ENCODE measurements around the gene HOXD1.
A peak's percentile ranks its signal among the peaks of the same experiment; 100 is the strongest.

The HOXD1 gene

DNA sequence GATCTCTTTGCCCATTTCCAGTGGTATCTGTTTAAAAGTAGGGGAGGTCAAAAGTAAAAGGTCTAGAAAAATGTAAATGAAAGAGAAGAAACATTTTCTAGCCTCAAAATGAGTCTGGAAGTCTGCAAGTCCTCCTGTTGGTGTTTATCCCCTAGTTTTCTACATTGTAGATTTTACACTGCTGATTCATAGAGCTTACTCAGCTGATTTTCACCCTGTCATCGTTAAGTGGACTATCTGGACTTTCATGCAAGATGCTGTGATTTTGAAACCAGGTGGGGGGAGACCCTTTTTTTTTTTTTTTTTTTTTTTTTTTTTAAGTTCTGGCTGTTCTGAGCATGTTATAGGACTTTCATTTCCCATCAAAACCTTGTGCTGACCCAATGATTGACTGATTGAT is 21.1 kb upstream of the HOXD1 start:
- DNase-seq, result no peak

- DNase-seq, result no peak
Observed at GRCh38 chr2:176169181-176169580, 19.3 kb upstream of the HOXD1 start.

DNA sequence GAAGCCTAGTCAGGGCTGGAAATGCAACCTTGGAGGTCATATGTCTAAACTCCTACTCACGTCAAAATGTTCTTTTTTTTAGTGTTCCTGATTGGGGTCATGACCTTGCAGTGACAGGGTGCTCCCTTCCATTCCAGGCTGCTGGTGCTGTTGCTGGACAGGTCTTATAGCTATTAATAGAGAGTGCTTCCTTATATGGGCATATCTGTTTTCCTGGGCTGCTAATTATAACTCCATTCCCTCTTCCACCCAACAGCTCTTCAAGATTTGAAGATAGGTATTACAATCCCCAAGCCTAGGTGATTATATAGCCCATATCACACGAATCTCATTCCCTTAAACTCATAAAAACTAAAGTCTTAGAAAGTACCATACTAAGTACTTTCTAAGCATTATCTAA is 18.8 kb upstream of the HOXD1 start:
- no peak for DNase-seq

DNA sequence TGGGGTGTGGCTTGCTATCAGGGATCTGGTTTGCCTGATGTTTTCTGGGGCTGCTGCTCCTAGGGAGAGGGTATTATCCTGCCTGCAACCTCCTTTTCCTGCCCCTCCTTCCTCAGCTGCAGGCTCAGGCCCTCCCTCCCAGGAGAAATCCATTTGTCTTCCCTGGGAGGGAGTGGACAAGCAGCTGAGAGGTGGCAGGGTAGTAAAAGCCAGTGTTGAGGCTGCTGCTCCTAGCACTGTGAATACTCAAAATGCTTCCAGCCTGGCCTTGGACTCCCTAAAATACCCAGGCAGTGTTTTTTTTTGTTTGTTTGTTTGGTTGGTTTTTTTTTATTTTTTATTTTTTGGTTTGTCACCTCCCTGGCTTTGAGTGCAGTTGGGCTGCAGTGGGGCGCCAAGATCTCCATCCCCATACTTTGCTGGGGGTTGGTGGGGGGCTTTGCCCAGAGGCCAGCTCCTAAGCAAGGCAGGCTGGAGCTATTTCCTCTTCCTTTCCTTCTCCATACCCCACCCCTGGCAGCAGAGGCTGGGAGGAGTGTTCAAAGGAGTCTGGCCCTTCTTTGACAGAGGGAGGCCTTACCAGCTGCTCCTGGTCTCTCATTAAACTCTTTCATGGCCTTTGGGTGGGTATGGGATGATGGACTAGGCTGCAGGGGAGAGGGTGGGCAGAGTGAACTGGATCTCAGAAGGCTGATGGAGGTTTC is 17.7 kb upstream of the HOXD1 start:
- DNase-seq, result no peak

DNA sequence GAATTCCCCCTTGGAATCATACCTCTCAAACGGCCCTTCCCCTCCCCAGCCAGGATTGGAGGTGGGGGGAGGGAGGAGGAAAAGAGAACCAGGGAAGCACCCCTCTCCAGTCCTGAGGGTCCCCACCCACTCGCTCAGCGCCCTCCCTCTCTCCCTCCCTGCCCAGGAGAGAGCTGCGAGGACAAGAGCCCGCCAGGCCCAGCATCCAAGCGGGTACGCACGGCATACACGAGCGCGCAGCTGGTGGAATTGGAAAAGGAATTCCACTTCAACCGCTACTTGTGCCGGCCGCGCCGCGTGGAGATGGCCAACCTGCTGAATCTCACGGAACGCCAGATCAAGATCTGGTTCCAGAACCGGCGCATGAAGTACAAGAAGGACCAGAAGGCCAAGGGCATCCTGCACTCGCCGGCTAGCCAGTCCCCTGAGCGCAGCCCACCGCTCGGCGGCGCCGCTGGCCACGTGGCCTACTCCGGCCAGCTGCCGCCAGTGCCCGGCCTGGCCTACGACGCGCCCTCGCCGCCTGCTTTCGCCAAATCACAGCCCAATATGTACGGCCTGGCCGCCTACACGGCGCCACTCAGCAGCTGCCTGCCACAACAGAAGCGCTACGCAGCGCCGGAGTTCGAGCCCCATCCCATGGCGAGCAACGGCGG is 17.0 kb upstream of the HOXD1 start:
- no peak for DNase-seq

DNA sequence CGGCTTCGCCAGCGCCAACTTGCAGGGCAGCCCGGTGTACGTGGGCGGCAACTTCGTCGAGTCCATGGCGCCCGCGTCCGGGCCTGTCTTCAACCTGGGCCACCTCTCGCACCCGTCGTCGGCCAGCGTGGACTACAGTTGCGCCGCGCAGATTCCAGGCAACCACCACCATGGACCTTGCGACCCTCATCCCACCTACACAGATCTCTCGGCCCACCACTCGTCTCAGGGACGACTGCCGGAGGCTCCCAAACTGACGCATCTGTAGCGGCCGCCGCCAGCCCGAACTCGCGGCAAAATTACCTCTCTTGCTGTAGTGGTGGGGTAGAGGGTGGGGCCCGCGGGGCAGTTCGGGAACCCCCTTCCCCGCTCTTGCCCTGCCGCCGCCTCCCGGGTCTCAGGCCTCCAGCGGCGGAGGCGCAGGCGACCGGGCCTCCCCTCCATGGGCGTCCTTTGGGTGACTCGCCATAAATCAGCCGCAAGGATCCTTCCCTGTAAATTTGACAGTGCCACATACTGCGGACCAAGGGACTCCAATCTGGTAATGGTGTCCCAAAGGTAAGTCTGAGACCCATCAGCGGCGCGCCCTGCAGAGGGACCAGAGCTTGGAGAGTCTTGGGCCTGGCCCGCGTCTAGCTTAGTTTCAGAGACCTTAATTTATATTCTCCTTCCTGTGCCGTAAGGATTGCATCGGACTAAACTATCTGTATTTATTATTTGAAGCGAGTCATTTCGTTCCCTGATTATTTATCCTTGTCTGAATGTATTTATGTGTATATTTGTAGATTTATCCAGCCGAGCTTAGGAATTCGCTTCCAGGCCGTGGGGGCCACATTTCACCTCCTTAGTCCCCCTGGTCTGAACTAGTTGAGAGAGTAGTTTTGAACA is 16.2 kb upstream of the HOXD1 start:
- DNase-seq, result no peak

GRCh38 chr2:176172895-176173566 is 15.4 kb upstream of the HOXD1 start:
- DNase-seq, result no peak

DNA sequence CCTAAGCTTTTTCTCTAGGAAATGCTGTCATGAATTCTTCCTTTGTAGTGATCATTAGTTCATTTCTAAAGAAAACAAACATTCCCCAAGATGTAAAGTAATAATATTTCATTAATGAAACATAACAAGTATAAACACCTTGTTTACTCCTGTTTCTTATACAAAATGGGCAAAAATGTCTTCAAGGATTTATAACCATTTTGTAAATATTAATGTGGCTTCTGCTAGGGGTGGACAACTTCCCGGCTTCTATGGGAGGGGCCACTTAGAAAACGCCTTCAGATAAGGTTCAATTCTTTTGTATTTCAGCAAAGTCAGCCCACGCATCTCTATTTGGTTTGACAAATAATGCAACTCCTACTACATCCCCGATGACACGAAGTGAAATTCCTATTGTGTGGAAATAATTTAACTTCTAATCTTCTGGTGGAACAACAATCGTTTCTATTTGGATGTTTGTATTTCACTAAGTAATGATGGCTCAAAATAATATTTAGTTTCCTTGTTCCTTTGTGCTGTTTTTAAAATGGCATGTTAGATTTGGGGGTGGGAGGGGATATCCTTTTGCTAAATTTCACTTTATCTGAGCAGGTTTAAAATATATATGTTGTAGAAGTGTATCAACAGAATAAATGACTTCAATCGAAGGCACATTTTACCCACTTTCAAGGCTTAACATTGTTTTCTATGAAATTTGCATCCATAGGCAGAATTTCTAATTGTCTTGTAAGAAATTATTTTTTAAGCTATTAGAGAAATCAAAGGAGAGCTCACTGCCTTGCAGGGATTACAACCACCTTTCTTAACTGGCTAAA is 14.7 kb upstream of the HOXD1 start:
- DNase-seq, result no peak

- DNase-seq, result no peak
Observed at GRCh38 chr2:176174382-176174823, 14.1 kb upstream of the HOXD1 start.

DNA sequence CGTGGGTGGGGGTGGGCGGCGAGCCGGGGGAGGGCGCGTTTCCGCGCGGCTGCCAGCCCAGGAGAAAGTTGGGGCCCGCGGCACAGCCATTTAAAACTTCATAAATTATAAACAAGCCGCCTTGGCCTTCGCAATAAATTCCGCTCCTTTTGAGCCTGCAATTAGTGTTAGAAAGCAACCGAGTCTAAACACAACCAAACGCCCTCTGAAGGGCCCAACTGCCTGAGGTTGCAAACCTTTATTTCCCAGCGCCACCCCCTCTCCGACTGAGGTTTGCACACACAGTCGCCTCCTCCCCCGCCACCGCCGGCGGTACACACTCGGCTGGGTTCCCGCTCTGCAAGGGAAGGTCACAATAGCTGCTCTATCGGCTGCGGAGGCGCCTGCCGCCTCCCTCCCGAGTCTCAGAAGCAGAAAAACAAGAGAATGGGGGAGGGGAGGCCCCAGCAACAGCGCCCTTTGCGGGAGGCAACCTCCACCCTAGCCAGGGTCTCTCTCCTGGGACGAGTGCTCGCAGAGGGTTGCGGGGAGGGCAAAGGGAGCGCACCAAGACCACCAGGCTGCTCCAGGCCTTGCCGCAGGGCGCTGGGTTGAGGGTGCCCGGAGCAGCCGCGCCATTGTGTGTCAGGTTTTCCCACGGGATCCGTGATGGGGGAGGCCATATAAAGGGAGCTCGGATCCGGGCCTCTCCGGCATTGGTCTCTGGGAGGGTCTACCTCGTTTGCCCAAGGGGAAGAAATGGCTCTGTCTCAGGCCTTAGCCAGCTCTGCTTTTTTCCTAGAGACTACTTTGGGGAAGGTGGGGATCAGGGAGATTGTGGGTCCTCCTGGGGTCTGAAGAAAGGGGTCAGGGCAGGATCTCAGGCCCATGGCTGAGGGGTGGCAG is 13.4 kb upstream of the HOXD1 start:
- DNase-seq, result no peak

DNA sequence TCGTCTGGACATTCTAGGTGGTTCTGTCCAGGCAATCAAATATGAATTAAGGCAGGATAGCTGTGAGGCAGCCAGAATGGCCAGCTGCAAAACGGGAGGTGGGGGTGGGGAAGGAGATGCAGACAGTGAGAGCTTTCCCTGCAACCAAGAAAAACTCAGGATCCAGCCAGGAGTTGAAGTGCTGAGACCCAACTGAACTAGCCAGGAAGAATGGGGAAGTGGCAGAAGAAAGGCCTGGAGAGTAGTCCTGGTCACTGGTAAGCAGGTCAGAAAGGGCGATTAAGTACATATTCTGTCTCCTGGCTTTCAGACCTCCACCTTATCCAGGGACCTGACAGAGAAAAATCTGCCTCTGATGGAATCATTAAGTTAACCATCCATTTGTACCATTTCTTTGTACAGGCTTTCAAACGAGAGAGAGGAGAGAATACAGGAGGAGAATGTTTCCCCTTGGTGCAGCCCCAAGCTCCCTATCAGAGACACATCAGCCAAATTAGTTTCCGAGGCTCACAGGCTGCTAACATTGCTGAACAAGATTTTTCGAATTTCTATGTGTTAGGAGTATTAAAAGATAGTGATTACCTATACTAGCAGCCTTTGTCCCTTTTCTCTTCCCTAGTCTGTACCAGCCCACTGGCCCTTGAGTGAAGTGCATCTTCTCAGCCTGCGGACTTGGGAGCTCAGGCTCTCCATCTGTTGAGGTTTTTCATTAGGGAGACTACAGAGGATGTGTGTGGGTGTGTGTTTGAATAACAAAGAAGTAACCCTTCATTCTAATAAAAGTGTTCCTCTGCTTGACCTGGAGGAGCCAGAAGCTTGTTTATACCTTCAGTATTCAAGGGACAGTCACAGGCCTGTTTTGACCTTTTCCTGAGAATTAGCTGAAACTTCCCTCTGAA is 12.5 kb upstream of the HOXD1 start:
- DNase-seq, result no peak

- DNase-seq, result no peak
Observed at GRCh38 chr2:176177580-176178037, 10.9 kb upstream of the HOXD1 start.

- DNase-seq, result peak; percentile 20
Observed at GRCh38 chr2:176178038-176178756, 10.3 kb upstream of the HOXD1 start.

DNA sequence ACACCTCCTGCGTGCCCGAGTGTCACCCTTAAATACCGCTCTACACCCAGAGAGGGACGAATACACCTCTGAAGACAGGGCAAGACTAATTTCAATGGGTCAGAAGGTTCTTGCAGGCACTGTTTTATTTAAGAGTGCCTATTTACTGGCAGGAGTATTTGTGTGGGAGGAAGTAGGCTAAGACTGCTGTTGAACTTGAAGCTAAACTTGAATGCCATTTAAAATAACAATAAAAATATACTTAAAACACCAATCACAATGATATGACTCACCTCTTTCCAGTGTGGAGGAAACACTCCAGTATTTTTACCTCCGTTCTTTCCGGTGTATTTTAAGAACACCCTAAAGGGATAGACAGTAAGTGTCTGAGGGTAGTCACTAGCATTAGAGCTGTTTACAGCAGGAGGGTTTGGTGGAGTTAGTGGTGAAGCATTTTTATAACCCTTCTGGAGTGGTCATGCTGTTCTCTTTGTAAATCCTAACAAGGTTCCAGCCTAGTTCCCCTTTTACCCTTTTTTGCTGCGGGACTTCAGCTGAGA is 9.6 kb upstream of the HOXD1 start:
- DNase-seq, result no peak

GRCh38 chr2:176181551-176181950 is 6.9 kb upstream of the HOXD1 start:
- no peak for DNase-seq

GRCh38 chr2:176182671-176183070 is 5.8 kb upstream of the HOXD1 start:
- no peak for DNase-seq

- no peak for DNase-seq
Observed at GRCh38 chr2:176184749-176185148, 3.7 kb upstream of the HOXD1 start.

DNA sequence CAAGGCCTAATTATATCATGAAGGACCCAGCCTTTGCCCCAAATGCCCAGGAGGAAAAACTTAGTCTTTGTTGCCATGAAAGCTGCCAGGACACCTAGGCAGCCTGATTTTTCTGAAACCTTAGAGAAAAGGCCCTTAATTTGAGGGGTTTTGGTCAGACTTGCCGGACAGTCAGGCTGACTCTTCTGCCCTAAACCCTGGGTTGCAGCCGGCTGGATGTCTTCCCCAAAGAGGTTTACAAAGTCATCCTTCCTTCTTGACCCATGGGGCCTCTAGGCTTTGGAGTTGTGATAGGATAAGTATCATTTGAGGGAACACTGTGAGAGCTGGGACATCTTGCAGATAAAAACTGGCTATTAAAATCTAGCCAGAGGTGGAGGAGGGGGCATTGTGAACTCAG is 2.4 kb upstream of the HOXD1 start:
- no peak for DNase-seq
